Measurements from ENCODE around the gene LAMA2.

- TF ChIP-seq POLR2A (IDR thresholded peaks at IDR 0.05; ENCODE audit: low read length) (no peak), GATA1 (IDR thresholded peaks at IDR 0.05; ENCODE audit: low read depth, low read length) (no peak)
Measured at GRCh38 chr6:129104560-129104959, 221.6 kb downstream of the LAMA2 start.

Data from erythroblast (primary cell).